ENCODE results near the gene FTSJ3.

Gene FTSJ3

GRCh38 chr17:63842540-63843386 lies 15.3 kb upstream of the FTSJ3 start, which contains the start of gene SMARCD2:
TSS of gene SMARCD2 (minus strand) at chr17:63842685. CDS start at chr17:63842674, 11 bp downstream.
- peak; percentile 98 for DNase-seq (ENCODE audit: low spot score)

DNA sequence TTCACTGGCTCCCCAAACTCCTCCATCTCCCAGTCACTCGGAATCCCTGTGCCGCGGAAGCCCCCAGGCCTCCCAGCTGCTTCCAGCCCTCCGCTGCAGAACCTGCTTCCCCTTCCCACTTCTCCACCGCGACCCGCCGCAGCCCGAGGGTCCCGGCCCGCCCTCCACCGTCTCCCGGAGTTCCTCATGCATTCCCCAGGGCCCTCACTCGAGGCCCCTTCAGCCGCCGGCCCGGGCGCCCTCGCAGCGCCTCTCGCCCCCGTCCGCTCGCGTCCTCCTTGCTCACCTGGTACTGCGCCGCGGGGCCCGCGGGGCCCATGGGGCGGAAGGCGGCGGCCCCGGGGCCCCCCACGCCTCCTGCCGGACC lies 14.7 kb upstream of the FTSJ3 start:
- DNase-seq (ENCODE audit: low spot score) = no peak

DNA sequence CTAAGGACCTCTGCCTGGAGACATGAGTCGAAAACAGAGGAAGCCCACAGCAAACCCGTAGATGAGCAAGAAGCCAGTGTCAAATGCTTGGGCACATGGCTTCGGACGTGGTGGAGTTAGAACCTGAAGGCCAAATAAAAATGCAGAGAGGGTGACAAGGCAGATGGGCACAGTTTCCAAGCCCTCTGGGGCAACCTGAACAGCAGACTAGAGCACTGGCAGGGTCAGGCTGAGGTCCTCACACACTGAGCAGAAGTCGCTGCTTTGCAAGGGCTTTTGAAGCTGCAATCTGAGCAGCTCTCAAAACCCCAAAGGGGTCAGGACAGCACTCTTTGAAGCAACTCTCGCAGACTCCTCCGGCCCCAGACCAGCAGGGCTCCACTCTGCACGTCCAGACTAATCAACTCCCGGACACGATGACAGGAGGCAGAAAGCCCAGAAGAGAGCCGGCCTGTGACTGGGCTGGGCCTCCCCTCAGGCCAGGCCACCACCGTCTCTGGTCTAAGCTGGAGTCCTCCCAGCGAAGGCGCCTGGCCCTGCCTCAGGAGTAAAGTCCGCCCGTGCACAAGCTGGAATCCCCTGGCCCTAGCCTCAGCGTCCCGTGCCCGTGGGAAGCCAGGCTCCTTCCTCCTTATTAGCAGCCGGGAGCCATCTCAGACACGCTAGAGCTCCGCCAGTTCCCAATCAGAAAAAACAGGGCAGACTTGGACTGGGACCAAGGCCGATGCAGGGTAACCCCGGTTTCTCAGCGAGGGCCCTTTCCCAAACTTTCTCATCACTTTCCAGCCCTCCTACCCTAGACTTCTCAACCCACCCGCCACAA lies 14.1 kb upstream of the FTSJ3 start:
- DNase-seq (ENCODE audit: low spot score) = peak; percentile 35

DNA sequence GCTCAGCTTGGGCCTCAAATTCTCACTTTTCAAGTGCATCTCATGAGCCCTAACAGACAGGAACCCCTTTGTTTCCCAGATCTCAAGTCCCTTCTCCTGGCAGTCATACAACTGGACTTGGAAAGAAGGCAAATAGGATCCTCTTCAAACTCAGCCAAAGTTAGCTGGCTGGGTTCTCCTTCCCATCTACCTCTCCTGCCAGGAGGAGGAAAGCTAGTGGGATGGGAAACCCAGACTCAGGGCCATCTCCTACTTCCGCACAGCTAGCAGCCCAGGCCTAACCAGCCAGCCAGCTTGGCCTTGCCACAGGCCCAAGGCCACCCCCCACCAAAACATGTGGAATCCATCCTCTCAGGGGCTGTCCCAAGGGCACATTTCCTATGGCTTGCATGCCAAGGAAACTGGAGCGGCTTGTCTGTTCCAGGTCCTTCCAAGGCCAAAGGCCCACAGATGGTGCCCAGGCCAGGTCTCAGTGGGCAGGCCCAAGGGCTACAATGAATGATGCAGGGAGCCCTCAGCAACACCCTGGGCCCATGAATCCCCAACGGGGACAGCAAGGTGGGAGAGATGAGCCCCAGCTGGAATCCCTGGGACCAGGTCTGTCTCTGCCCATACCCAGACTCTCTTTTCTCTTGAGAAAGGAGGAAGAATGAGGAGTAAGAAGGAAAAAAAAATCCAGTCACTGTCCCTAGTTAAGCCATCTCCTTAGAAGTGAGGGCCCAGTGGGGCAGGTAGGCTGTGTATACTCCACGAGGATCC lies 13.3 kb upstream of the FTSJ3 start:
- DNase-seq (ENCODE audit: low spot score) = no peak

GRCh38 chr17:63838631-63839171 lies 11.2 kb upstream of the FTSJ3 start:
- no peak for DNase-seq (ENCODE audit: low spot score)

- no peak for DNase-seq (ENCODE audit: low spot score)
Observed at GRCh38 chr17:63837962-63838600, 10.6 kb upstream of the FTSJ3 start.

GRCh38 chr17:63837480-63837879 lies 10.0 kb upstream of the FTSJ3 start:
- no peak for DNase-seq (ENCODE audit: low spot score)

- DNase-seq (ENCODE audit: low spot score) = no peak
Observed at GRCh38 chr17:63836811-63837210, 9.3 kb upstream of the FTSJ3 start.

GRCh38 chr17:63835167-63835720 lies 7.8 kb upstream of the FTSJ3 start:
- DNase-seq (ENCODE audit: low spot score) = no peak

DNA sequence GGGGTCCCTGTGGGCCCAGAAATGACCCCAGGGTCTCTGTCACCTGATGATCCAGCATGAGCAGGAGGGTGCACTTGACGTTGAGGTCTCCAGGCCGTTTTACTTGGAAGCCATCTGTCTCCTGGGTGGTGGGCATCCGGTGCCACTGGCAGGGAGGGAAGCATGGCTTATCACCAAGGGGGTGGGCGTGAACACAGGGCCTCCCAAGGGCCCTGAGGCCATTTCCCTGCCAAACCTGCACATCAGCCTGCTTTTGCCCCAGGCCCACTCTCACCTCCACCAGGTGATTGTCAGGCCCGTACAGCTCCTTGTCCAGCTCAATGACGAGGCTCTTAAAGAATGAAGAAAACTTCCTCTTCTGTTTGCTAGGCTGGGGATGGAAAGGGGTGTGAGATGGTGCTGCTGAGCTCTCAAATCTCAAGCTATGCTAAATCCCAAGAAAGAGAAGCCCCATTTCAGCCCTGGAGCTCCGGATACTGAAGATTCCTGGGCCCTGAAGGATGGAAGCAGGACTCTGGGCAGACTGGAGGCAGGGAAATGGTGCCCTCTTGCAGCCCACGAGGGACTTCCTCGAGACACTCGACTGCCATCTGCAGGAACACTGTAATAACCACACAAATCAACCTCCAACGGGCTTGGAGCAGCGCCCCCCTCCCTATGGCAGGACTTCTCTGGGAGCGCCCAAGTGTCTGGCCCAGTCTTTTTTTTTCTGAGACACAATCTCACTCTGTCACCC lies 7.1 kb upstream of the FTSJ3 start:
- DNase-seq (ENCODE audit: low spot score) = peak; percentile 68

GRCh38 chr17:63833741-63834373 lies 6.4 kb upstream of the FTSJ3 start:
- no peak for DNase-seq (ENCODE audit: low spot score)

- DNase-seq (ENCODE audit: low spot score) = no peak
Observed at GRCh38 chr17:63833026-63833740, 5.7 kb upstream of the FTSJ3 start.

DNA sequence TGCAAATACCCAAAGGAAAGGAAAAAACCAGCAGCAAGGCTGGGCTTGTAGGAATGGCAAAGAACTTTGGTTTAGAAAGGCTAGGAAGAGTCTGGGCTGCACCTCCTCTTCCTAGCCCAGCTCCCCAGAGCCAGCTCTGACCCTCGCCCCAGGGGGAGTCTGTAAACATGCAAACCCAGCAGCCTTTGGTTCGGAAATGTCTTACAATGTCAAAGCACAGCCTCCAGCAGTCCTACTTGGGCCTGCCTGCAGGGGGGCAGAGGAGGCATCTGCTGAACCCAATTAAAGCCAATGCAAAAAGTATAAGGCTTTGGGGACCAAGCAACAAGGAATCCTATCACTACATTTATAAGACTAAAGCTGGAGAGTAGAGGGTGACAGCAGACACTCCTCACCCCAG lies 5.0 kb upstream of the FTSJ3 start:
- DNase-seq (ENCODE audit: low spot score) = no peak

- no peak for DNase-seq (ENCODE audit: low spot score)
Observed at GRCh38 chr17:63832014-63832413, 4.6 kb upstream of the FTSJ3 start.

DNA sequence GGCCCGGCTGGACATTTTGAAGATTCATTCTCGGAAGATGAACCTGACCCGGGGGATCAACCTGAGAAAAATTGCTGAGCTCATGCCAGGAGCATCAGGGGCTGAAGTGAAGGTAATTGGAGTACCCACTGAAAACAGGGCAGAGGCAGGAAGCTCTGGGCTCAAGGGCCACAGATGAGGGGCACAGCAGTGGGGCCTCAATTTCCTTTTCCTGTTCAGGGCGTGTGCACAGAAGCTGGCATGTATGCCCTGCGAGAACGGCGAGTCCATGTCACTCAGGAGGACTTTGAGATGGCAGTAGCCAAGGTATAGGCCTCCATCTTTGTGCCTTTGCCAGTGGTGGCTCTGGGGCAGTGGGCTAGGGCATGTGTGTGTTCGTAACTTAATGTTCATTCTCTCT lies 4.0 kb upstream of the FTSJ3 start:
- DNase-seq (ENCODE audit: low spot score) = no peak

DNA sequence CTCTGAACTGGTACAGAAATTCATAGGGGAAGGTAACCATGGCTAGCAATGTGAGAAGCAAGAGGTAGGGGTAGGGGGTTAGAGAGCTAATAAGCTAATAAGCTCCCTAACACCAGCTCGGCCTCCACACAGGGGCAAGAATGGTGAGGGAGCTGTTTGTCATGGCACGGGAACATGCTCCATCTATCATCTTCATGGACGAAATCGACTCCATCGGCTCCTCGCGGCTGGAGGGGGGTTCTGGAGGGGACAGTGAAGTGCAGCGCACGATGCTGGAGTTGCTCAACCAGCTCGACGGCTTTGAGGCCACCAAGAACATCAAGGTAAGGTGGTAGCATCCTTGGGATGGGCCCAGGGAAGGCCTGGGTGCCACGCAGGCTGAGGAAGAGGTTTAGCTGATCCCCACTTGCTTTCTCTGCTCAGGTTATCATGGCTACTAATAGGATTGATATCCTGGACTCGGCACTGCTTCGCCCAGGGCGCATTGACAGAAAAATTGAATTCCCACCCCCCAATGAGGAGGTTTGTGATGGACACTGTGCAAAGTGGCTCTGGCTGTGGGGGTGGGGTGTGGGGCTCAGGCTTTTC lies 3.5 kb upstream of the FTSJ3 start:
- no peak for DNase-seq (ENCODE audit: low spot score)

DNA sequence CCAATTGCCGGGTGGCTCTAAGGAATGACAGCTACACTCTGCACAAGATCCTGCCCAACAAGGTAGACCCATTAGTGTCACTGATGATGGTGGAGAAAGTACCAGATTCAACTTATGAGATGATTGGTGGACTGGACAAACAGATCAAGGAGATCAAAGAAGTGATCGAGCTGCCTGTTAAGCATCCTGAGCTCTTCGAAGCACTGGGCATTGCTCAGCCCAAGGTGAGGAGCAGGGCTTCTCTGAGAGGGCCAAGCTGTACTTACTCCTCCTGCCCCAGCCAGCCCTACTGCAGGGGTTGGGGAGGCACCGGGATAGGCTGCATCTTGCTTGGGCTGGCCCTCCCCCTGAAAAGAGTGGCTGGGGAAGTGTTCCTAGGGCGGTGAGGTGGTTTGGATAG lies 2.8 kb upstream of the FTSJ3 start:
- no peak for DNase-seq (ENCODE audit: low spot score)

DNA sequence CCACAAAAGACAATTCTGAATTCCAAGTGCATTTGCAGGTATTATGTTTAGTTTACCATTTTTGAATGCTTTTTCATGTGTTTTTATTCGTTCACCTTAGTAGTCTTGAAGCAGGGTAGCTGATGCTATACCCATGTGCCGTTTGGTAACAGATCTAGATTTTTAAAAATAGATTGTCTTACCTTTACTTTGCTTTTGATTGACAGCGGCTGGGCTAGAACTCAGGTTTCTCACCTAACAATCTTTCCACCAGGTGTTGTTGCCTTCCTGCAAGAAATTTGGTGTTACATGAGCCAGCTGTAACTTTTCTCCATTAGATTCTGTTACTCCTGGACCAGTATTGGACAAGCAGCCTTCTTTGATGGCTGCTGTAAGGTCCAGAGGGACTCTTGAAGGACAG lies 1.5 kb upstream of the FTSJ3 start:
- DNase-seq (ENCODE audit: low spot score) = no peak

GRCh38 chr17:63827801-63828221 lies 348 bp upstream of the FTSJ3 start:
- no peak for DNase-seq (ENCODE audit: low spot score)

All from hematopoietic multipotent progenitor cell treated with erythropoietin and hydrocortisone succinate and interleukin-3 and kit ligand, for 15 days (in vitro differentiated cells).